Measurements from ENCODE around the gene C20orf96. TPM values are rescaled to one million over a fixed set of nuclear protein-coding genes. Genes with fewer than 3 reads are reported as not detected.
"Not testable (repeated sequence)": the region's sequence is repeated elsewhere in the genome, so short reads cannot be mapped to it uniquely, and the experiment has no call there.

Gene C20orf96
- total RNA-seq, 1 donor from 2014 or later, result 3.9 TPM

- no peak for DNase-seq (ENCODE audit: low read depth)
- no peak overlapping the region for H3K4me3 ChIP-seq (ENCODE audit: low read depth, low read length)
- peak; percentile 47 for TF ChIP-seq CTCF (conservative IDR thresholded peaks at IDR 0.05; ENCODE audit: low read depth, low read length)
Measured at GRCh38 chr20:258963-259362, 31.6 kb downstream of the C20orf96 start.

GRCh38 chr20:258269-258858 lies 32.2 kb downstream of the C20orf96 start:
- DNase-seq (ENCODE audit: low read depth), result no peak
- H3K4me3 ChIP-seq (ENCODE audit: low read depth, low read length), result no peak overlapping the region
- TF ChIP-seq CTCF (conservative IDR thresholded peaks at IDR 0.05; ENCODE audit: low read depth, low read length), result no peak

- H3K4me3 ChIP-seq (ENCODE audit: low read depth, low read length), result no peak within 1 kb of the TSS
- no peak for TF ChIP-seq CTCF (conservative IDR thresholded peaks at IDR 0.05; ENCODE audit: low read depth, low read length)
- DNase-seq (ENCODE audit: low read depth), result no peak
Measured at GRCh38 chr20:257419-257818, 33.1 kb downstream of the C20orf96 start, which contains the start of gene DEFB132. Gene DEFB132 (plus strand): TSS chr20:257724. CDS start chr20:257779, 55 bp downstream.

GRCh38 chr20:253447-253846 lies 37.1 kb downstream of the C20orf96 start:
- DNase-seq (ENCODE audit: low read depth), result not testable (repeated sequence)

GRCh38 chr20:252801-253200 lies 37.7 kb downstream of the C20orf96 start:
- no peak overlapping the region for H3K4me3 ChIP-seq (ENCODE audit: low read depth, low read length)
- no peak for TF ChIP-seq CTCF (conservative IDR thresholded peaks at IDR 0.05; ENCODE audit: low read depth, low read length)
- no peak for DNase-seq (ENCODE audit: low read depth)

More at GRCh38 chr20:253447-253846, 37.1 kb downstream of the C20orf96 start:
- not testable (repeated sequence) for H3K4me3 ChIP-seq (ENCODE audit: low read depth, low read length)

GRCh38 chr20:251354-251753 lies 39.2 kb downstream of the C20orf96 start:
- H3K4me3 ChIP-seq (ENCODE audit: low read depth, low read length), result no peak overlapping the region
- no peak for DNase-seq (ENCODE audit: low read depth)
- no peak for TF ChIP-seq CTCF (conservative IDR thresholded peaks at IDR 0.05; ENCODE audit: low read depth, low read length)

- DNase-seq (ENCODE audit: low read depth), result no peak
- H3K4me3 ChIP-seq (ENCODE audit: low read depth, low read length), result no peak overlapping the region
- no peak for TF ChIP-seq CTCF (conservative IDR thresholded peaks at IDR 0.05; ENCODE audit: low read depth, low read length)
Measured at GRCh38 chr20:242905-243304, 47.6 kb downstream of the C20orf96 start.
